ENCODE results near the gene PTOV1.
A peak's percentile ranks its signal among the peaks of the same experiment; 100 is the strongest.

PTOV1 gene

GRCh38 chr19:49853852-49854377 lies 3.0 kb downstream of the PTOV1 start:
- Histone ChIP-seq H2AK5ac (ENCODE audit: low read length) (no peak overlapping the region), H3K18ac (ENCODE audit: low read length) (no peak overlapping the region), H3K4me1 (ENCODE audit: control insufficient read depth in 1 of 2, insufficient read depth in 2 of 2, low read length in 2 of 2) (peaks cover 7 to 13% of the 10 kb centered on the region in 2 experiments), H2BK12ac (ENCODE audit: low read length) (no peak overlapping the region), H3K79me2 (ENCODE audit: control insufficient read depth, insufficient read depth, low read length, poor library complexity) (peaks cover 14% of the 10 kb centered on the region), H3K27ac (ENCODE audit: low read depth, low read length) (no peak overlapping the region), H2BK120ac (ENCODE audit: insufficient read depth, low read length, poor library complexity) (no peak overlapping the region), H3K23ac (ENCODE audit: low read length) (no peak overlapping the region), H2BK5ac (ENCODE audit: low read depth, low read length, poor library complexity) (no peak overlapping the region), H3K4me2 (ENCODE audit: low read length) (peak overlapping the region; percentile 27), H3K9ac (ENCODE audit: low read length) (peak overlapping the region; percentile 13), H3K27me3 (ENCODE audit: insufficient read depth, low read length) (no peaks in the 10 kb centered on the region), H4K8ac (ENCODE audit: low read depth, low read length) (no peak overlapping the region), H3K4ac (ENCODE audit: low read depth, low read length) (peak overlapping the region; percentile 66), H3K14ac (ENCODE audit: low read length) (no peak overlapping the region), H2AFZ (ENCODE audit: insufficient read depth, low read length, poor library complexity) (no peak overlapping the region), H3K36me3 (ENCODE audit: control insufficient read depth in 1 of 2, insufficient read depth in 2 of 2, low read length in 2 of 2) (peaks cover 53 to 58% of the 10 kb centered on the region in 2 experiments), H3K9me3 (ENCODE audit: insufficient read depth, low read depth, low read length) (no peaks in the 10 kb centered on the region), H3K79me1 (ENCODE audit: low read length) (peaks cover 7% of the 10 kb centered on the region), H4K12ac (ENCODE audit: low read depth, low read length) (no peak overlapping the region), H4K91ac (ENCODE audit: low read depth, low read length) (no peak overlapping the region), H3K4me3 (ENCODE audit: low read depth, low read length) (no peak overlapping the region)
- no peak for DNase-seq
- no CpG with 5 or more reads among the region's 10 CpGs for WGBS (ENCODE audit: extremely low coverage, insufficient coverage, insufficient read length)

DNA sequence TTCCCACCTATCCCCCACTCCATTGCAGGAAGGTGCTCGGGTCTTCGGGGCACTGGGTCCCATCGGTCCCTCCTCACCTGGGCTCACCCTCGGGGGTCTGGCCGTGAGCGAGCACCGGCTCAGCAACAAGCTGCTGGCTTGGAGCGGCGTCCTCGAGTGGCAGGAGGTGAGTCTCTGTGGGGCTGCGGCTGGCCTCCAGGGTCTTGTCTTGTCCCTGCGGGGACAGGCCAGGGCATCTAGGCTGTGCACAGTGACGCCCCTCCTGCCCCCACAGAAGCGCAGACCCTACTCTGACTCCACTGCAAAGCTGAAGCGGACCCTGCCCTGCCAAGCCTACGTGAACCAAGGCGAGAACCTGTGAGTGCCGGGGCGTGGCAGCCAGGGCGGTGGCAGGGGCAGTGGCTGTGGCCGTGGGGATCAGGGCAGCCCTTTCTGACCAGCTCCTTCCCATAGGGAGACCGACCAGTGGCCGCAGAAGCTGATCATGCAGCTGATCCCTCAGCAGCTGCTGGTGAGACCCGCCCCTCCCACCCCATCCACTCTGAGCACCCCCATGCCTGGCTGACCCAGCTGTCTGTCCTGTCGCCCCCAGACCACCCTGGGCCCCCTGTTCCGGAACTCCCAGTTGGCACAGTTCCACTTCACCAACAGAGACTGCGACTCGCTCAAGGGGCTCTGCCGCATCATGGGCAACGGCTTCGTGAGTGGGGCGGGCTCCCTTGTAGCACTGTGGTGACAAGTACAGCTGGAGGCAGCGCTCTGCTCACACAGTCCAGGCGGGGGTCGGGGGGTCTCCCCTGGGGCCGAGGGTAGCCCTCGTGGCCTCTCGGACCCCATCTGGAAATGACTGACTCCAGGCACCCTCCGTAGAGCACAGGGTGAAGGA lies 3.7 kb downstream of the PTOV1 start:
- H3K4me2 ChIP-seq (ENCODE audit: low read length) = no peak overlapping the region
- no peak overlapping the region for H3K18ac ChIP-seq (ENCODE audit: low read length)
- no peak overlapping the region for H4K8ac ChIP-seq (ENCODE audit: low read depth, low read length)
- H3K27me3 ChIP-seq (ENCODE audit: insufficient read depth, low read length) = no peaks in the 10 kb centered on the region
- H2AK5ac ChIP-seq (ENCODE audit: low read length) = no peak overlapping the region
- H3K4me3 ChIP-seq (ENCODE audit: low read depth, low read length) = no peak overlapping the region
- H3K14ac ChIP-seq (ENCODE audit: low read length) = no peak overlapping the region
- no peak overlapping the region for H3K27ac ChIP-seq (ENCODE audit: low read depth, low read length)
- peaks cover 14% of the 10 kb centered on the region for H3K79me2 ChIP-seq (ENCODE audit: control insufficient read depth, insufficient read depth, low read length, poor library complexity)
- no peak overlapping the region for H4K91ac ChIP-seq (ENCODE audit: low read depth, low read length)
- no peak overlapping the region for H3K23ac ChIP-seq (ENCODE audit: low read length)
- DNase-seq = no peak
- no peaks in the 10 kb centered on the region for H3K9me3 ChIP-seq (ENCODE audit: insufficient read depth, low read depth, low read length)
- no peak overlapping the region for H2AFZ ChIP-seq (ENCODE audit: insufficient read depth, low read length, poor library complexity)
- peak overlapping the region; percentile 21 for H3K4ac ChIP-seq (ENCODE audit: low read depth, low read length)
- no peak overlapping the region for H3K9ac ChIP-seq (ENCODE audit: low read length)
- no peak overlapping the region for H2BK5ac ChIP-seq (ENCODE audit: low read depth, low read length, poor library complexity)
- peaks cover 56 to 59% of the 10 kb centered on the region in 2 experiments for H3K36me3 ChIP-seq (ENCODE audit: control insufficient read depth in 1 of 2, insufficient read depth in 2 of 2, low read length in 2 of 2)
- H2BK120ac ChIP-seq (ENCODE audit: insufficient read depth, low read length, poor library complexity) = no peak overlapping the region
- H2BK12ac ChIP-seq (ENCODE audit: low read length) = no peak overlapping the region
- peaks cover 7% of the 10 kb centered on the region for H3K79me1 ChIP-seq (ENCODE audit: low read length)
- H4K12ac ChIP-seq (ENCODE audit: low read depth, low read length) = peak overlapping the region; percentile 40
- no CpG with 5 or more reads among the region's 39 CpGs for WGBS (ENCODE audit: extremely low coverage, insufficient coverage, insufficient read length)
- H3K4me1 ChIP-seq (ENCODE audit: control insufficient read depth in 1 of 2, insufficient read depth in 2 of 2, low read length in 2 of 2) = peaks cover 7 to 15% of the 10 kb centered on the region in 2 experiments

DNA sequence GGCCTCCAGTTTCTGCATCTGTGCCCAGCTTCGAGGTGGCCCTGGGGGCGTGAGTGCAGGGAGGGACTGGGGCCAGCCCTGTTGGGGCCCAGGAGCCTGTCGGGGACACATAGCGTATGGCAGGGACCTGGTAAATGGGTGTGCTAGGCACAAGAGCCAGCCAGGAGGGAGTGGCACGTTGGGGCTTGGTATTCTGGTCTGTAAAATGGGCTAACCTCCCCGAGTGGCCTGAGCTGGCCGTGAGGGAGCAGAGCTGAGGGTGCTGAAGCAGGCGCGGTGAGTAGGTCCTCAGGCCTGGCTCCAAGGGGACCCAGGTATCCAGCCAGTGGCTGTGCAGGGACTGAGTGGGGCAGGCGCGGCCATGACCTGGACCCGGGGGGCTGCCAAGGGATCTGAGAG lies 4.3 kb downstream of the PTOV1 start:
- Histone ChIP-seq H4K12ac (ENCODE audit: low read depth, low read length) (peak overlapping the region; percentile 40), H3K4me3 (ENCODE audit: low read depth, low read length) (no peak overlapping the region), H2BK5ac (ENCODE audit: low read depth, low read length, poor library complexity) (no peak overlapping the region), H3K79me2 (ENCODE audit: control insufficient read depth, insufficient read depth, low read length, poor library complexity) (peaks cover 14% of the 10 kb centered on the region), H3K23ac (ENCODE audit: low read length) (no peak overlapping the region), H3K4me1 (ENCODE audit: control insufficient read depth in 1 of 2, insufficient read depth in 2 of 2, low read length in 2 of 2) (peaks cover 4 to 15% of the 10 kb centered on the region in 2 experiments), H4K8ac (ENCODE audit: low read depth, low read length) (no peak overlapping the region), H3K9ac (ENCODE audit: low read length) (no peak overlapping the region), H3K14ac (ENCODE audit: low read length) (no peak overlapping the region), H3K9me3 (ENCODE audit: insufficient read depth, low read depth, low read length) (no peaks in the 10 kb centered on the region), H3K36me3 (ENCODE audit: control insufficient read depth in 1 of 2, insufficient read depth in 2 of 2, low read length in 2 of 2) (peaks cover 62 to 65% of the 10 kb centered on the region in 2 experiments), H3K27ac (ENCODE audit: low read depth, low read length) (no peak overlapping the region), H3K4me2 (ENCODE audit: low read length) (no peak overlapping the region), H2BK12ac (ENCODE audit: low read length) (no peak overlapping the region), H2AK5ac (ENCODE audit: low read length) (no peak overlapping the region), H4K91ac (ENCODE audit: low read depth, low read length) (no peak overlapping the region), H3K79me1 (ENCODE audit: low read length) (peaks cover 7% of the 10 kb centered on the region), H2BK120ac (ENCODE audit: insufficient read depth, low read length, poor library complexity) (no peak overlapping the region), H3K4ac (ENCODE audit: low read depth, low read length) (peak overlapping the region; percentile 21), H3K18ac (ENCODE audit: low read length) (no peak overlapping the region), H2AFZ (ENCODE audit: insufficient read depth, low read length, poor library complexity) (no peak overlapping the region), H3K27me3 (ENCODE audit: insufficient read depth, low read length) (no peaks in the 10 kb centered on the region)
- DNase-seq = no peak
- WGBS (ENCODE audit: extremely low coverage, insufficient coverage, insufficient read length) = no CpG with 5 or more reads among the region's 12 CpGs

DNA sequence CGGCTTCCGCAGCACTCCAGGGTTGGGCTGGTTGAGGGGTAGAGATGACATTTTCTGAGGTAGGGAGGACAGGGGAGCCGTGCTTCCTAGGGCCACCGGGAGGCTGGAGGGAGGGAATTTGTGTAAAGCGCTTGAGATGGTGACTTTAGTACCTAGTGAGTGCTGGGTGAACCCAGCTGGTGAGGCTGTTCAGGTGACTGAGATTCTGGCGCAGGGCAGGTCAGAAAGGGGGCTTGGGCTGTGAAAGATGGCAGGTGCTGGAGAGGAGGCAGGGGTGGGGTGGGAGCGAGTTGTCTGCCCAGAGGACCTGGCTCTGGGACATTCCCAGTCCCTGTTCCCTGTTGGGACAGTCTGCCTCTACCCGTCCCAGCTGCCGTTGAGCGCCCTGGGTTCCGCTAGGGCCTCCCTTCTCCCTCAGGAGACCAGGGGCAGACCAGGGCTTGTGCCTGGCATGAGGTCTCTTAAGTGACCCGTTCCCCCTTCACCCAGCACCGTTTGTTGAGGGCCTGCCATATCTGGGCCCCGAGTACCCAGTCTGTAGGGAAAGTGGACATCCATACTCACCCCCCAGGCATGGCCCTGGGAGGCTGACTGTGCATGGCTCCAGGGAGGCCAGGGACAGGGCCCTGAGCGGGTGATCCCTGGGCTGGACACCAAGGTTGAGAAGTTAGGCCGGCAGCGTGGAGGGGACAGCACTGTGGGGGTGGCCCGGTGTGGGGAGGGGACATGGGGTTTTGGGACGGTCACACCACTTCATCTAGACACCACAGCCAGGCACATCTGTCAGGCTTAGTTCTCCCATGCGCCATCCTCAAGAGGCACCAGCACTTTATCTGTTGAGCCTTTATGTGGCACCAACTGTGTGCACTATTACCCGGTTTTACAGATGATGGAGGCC lies 5.0 kb downstream of the PTOV1 start:
- Histone ChIP-seq H3K27ac (ENCODE audit: low read depth, low read length) (no peak overlapping the region), H3K9me3 (ENCODE audit: insufficient read depth, low read depth, low read length) (no peaks in the 10 kb centered on the region), H3K36me3 (ENCODE audit: control insufficient read depth in 1 of 2, insufficient read depth in 2 of 2, low read length in 2 of 2) (peaks cover 69 to 71% of the 10 kb centered on the region in 2 experiments), H2AFZ (ENCODE audit: insufficient read depth, low read length, poor library complexity) (no peak overlapping the region), H3K18ac (ENCODE audit: low read length) (no peak overlapping the region), H3K14ac (ENCODE audit: low read length) (no peak overlapping the region), H2BK120ac (ENCODE audit: insufficient read depth, low read length, poor library complexity) (no peak overlapping the region), H3K4me3 (ENCODE audit: low read depth, low read length) (no peak overlapping the region), H2BK12ac (ENCODE audit: low read length) (no peak overlapping the region), H4K12ac (ENCODE audit: low read depth, low read length) (no peak overlapping the region), H3K27me3 (ENCODE audit: insufficient read depth, low read length) (no peaks in the 10 kb centered on the region), H3K79me2 (ENCODE audit: control insufficient read depth, insufficient read depth, low read length, poor library complexity) (peaks cover 10% of the 10 kb centered on the region), H3K4ac (ENCODE audit: low read depth, low read length) (no peak overlapping the region), H4K8ac (ENCODE audit: low read depth, low read length) (no peak overlapping the region), H3K4me1 (ENCODE audit: control insufficient read depth in 1 of 2, insufficient read depth in 2 of 2, low read length in 2 of 2) (peaks cover 4 to 15% of the 10 kb centered on the region in 2 experiments), H2AK5ac (ENCODE audit: low read length) (no peak overlapping the region), H2BK5ac (ENCODE audit: low read depth, low read length, poor library complexity) (no peak overlapping the region), H3K9ac (ENCODE audit: low read length) (no peak overlapping the region), H4K91ac (ENCODE audit: low read depth, low read length) (no peak overlapping the region), H3K23ac (ENCODE audit: low read length) (no peak overlapping the region), H3K79me1 (ENCODE audit: low read length) (peaks cover 4% of the 10 kb centered on the region), H3K4me2 (ENCODE audit: low read length) (no peak overlapping the region)
- WGBS (ENCODE audit: extremely low coverage, insufficient coverage, insufficient read length) = no CpG with 5 or more reads among the region's 21 CpGs
- no peak for DNase-seq
